H1 (cell line): ENCODE results near the gene GSG1L. TPM values are rescaled to one million over a fixed set of nuclear protein-coding genes. Genes with fewer than 3 reads are reported as not detected.
A peak's percentile ranks its signal among the peaks of the same experiment; 100 is the strongest.

ENCODE experiments used
- CTCF ChIA-PET: fragments of 300-600 bp; sonication (Branson Sonifier 250); formaldehyde crosslinking; loops from one replicate; lab custom pipeline; 2021; ENCODE audit not compliant: partially characterized antibody; lab: Charles Lee
- POLR2A ChIA-PET: fragments of 300-600 bp; sonication (Branson Sonifier 250); formaldehyde crosslinking; loops from one replicate; lab custom pipeline; 2021; ENCODE audit warnings: inconsistent platforms; ENCODE audit not compliant: partially characterized antibody; lab: Charles Lee
- DNase-seq, 2 experiments: peaks; one replicate each; pipeline versions ENCODE4 v3.0.0 to v3.0.0-alpha.2; 2010 to 2022; ENCODE audit warnings: low spot score in 2 of 2, low read depth in 1 of 2, mixed read lengths in 1 of 2
- FAIRE-seq: peaks from 2 replicates; lab custom pipeline; 2011; peaks lifted over from hg19 to GRCh38; lab: Jason Lieb, UNC
- H2AFZ ChIP-seq: 2 replicates; pipeline ENCODE4 v1.8.1; 2012; ENCODE audit warnings: low read length, inconsistent platforms
- H2AK5ac ChIP-seq: 2 replicates; pipeline ENCODE4 v1.6.1; 2013; ENCODE audit warnings: low read depth, low read length
- H2BK120ac ChIP-seq: replicated peaks from 2 replicates; pipeline ENCODE3; 2013; ENCODE audit warnings: low read depth, low read length, inconsistent platforms
- H2BK12ac ChIP-seq: 2 replicates; pipeline ENCODE4 v1.6.1; 2013; ENCODE audit warnings: low read depth, low read length
- H2BK15ac ChIP-seq: 2 replicates; pipeline ENCODE4 v1.6.1; 2013; ENCODE audit warnings: low read length
- H2BK20ac ChIP-seq: 2 replicates; pipeline ENCODE4 v1.6.1; 2013; ENCODE audit warnings: low read length
- H2BK5ac ChIP-seq: 2 replicates; pipeline ENCODE4 v1.6.1; 2013; ENCODE audit warnings: low read depth, low read length
- H3K14ac ChIP-seq: 2 replicates; pipeline ENCODE4 v1.6.1; 2013; ENCODE audit warnings: inconsistent platforms; ENCODE audit not compliant: insufficient read length
- H3K18ac ChIP-seq: 2 replicates; pipeline ENCODE4 v1.6.1; 2013; ENCODE audit warnings: low read length; ENCODE audit errors: extremely low read depth
- H3K23ac ChIP-seq: 2 replicates; pipeline ENCODE4 v1.6.1; 2013; ENCODE audit warnings: inconsistent platforms; ENCODE audit not compliant: insufficient read length
- H3K23me2 ChIP-seq: 2 replicates; pipeline ENCODE4 v1.6.1; 2013; ENCODE audit warnings: low read depth, low read length
- H3K27ac ChIP-seq: 2 replicates; pipeline ENCODE4 v1.6.1; 2011; ENCODE audit warnings: low read depth, low read length, inconsistent platforms
- H3K27me3 ChIP-seq, 4 experiments: replicated peaks in 1 of 4; 1 replicate in 1 of 4; 2 replicates in 3 of 4; pipeline versions ENCODE4 v1.6.1 to v1.8.1; 2011 to 2013; ENCODE audit warnings: low read length in 3 of 4, mild to moderate bottlenecking in 3 of 4, inconsistent platforms in 2 of 4, mixed read lengths in 2 of 4, moderate library complexity in 1 of 4; ENCODE audit not compliant: control insufficient read depth in 3 of 4, insufficient read depth in 3 of 4; ENCODE audit errors: extremely low read depth in 1 of 4
- H3K36me3 ChIP-seq, 4 experiments: 2 replicates each; pipeline versions ENCODE4 v1.6.1 to v1.8.1; 2011 to 2013; ENCODE audit warnings: mild to moderate bottlenecking in 4 of 4, low read length in 3 of 4, moderate library complexity in 2 of 4, control low read depth in 1 of 4, inconsistent platforms in 1 of 4; ENCODE audit not compliant: insufficient read depth in 4 of 4, control insufficient read depth in 2 of 4
- H3K4ac ChIP-seq: replicated peaks from 2 replicates; pipeline ENCODE3; 2013; ENCODE audit warnings: low read length, low read depth, mixed read lengths, inconsistent platforms; ENCODE audit not compliant: insufficient read length
- H3K4me1 ChIP-seq, 4 experiments: replicated peaks in 1 of 4; 1 replicate in 1 of 4; 2 replicates in 3 of 4; pipeline versions ENCODE4 v1.6.1 to v1.8.1; 2011 to 2013; ENCODE audit warnings: low read length in 3 of 4, inconsistent platforms in 2 of 4, mixed read lengths in 1 of 4; ENCODE audit not compliant: insufficient read depth in 4 of 4, control insufficient read depth in 3 of 4
- H3K4me2 ChIP-seq, 2 experiments: 2 replicates each; pipeline versions ENCODE4 v1.6.1 to v1.8.1; 2011 to 2013; ENCODE audit warnings: low read depth in 2 of 2, low read length in 2 of 2, control low read depth in 1 of 2, inconsistent platforms in 1 of 2, mild to moderate bottlenecking in 1 of 2; ENCODE audit not compliant: insufficient read depth in 1 of 2
- H3K4me3 ChIP-seq, 4 experiments: fragments of 200-600, 300-600 bp in 1 of 4; sonication (generic), shearing (Covaris generic), sonication (Bioruptor Twin) in 1 of 4; 2 replicates each; pipeline versions ENCODE4 v1.5.1 to v1.8.1; 2011 to 2016; ENCODE audit warnings: low read length in 4 of 4, low read depth in 3 of 4, control low read depth in 2 of 4, inconsistent platforms in 2 of 4, mild to moderate bottlenecking in 2 of 4, mixed read lengths in 1 of 4, moderate library complexity in 1 of 4; ENCODE audit not compliant: insufficient read depth in 2 of 4; ENCODE audit errors: extremely low read depth in 1 of 4
- H3K56ac ChIP-seq: replicated peaks from 2 replicates; pipeline ENCODE3; 2013; ENCODE audit warnings: low read depth, mild to moderate bottlenecking, mixed read lengths, low read length, inconsistent platforms; ENCODE audit not compliant: insufficient read length
- H3K79me1 ChIP-seq: 2 replicates; pipeline ENCODE4 v1.6.1; 2013; ENCODE audit warnings: low read depth, low read length, control low read depth
- H3K79me2 ChIP-seq, 2 experiments: 2 replicates each; pipeline versions ENCODE4 v1.6.1 to v1.8.1; 2012 to 2013; ENCODE audit warnings: low read length in 2 of 2, mild to moderate bottlenecking in 2 of 2, inconsistent platforms in 1 of 2; ENCODE audit not compliant: insufficient read depth in 2 of 2, control insufficient read depth in 1 of 2
- H3K9ac ChIP-seq, 4 experiments: replicated peaks in 1 of 4; 1 replicate in 1 of 4; 2 replicates in 3 of 4; pipeline versions ENCODE4 v1.6.1 to v1.8.1; 2011 to 2013; ENCODE audit warnings: low read depth in 3 of 4, low read length in 3 of 4, control low read depth in 2 of 4, mild to moderate bottlenecking in 2 of 4, moderate library complexity in 2 of 4, inconsistent platforms in 1 of 4; ENCODE audit errors: extremely low read depth in 1 of 4
- H3K9me3 ChIP-seq, 2 experiments: 2 replicates each; pipeline versions ENCODE4 v1.6.1 to v1.8.1; 2012 to 2013; ENCODE audit warnings: mild to moderate bottlenecking in 2 of 2, moderate library complexity in 2 of 2, control low read depth in 1 of 2, inconsistent platforms in 1 of 2, low read depth in 1 of 2, low read length in 1 of 2, mixed read lengths in 1 of 2; ENCODE audit not compliant: insufficient read depth in 2 of 2
- H4K20me1 ChIP-seq, 2 experiments: replicated peaks in 1 of 2; 2 replicates each; pipeline versions ENCODE3 to v1.8.1; 2011 to 2013; ENCODE audit warnings: inconsistent platforms in 2 of 2, low read length in 2 of 2, mild to moderate bottlenecking in 1 of 2; ENCODE audit not compliant: insufficient read depth in 2 of 2, control insufficient read depth in 1 of 2
- H4K5ac ChIP-seq: 2 replicates; pipeline ENCODE4 v1.6.1; 2013; ENCODE audit warnings: low read length, low read depth, mixed read lengths, inconsistent platforms; ENCODE audit not compliant: insufficient read length
- H4K8ac ChIP-seq: 2 replicates; pipeline ENCODE4 v1.8.0; 2013; ENCODE audit warnings: mild to moderate bottlenecking, moderate library complexity, low read length, inconsistent platforms; ENCODE audit not compliant: insufficient read depth; ENCODE audit errors: extremely low read depth
- H4K91ac ChIP-seq: replicated peaks from 2 replicates; pipeline ENCODE3; 2013; ENCODE audit warnings: low read length, mixed read lengths, inconsistent platforms; ENCODE audit not compliant: insufficient read length
- KDM4A ChIP-seq: IDR thresholded peaks from one replicate; pipeline ENCODE4 v1.7.1; 2012; ENCODE audit warnings: low read depth, mild to moderate bottlenecking, moderate library complexity, low read length, inconsistent platforms; ENCODE audit not compliant: severe bottlenecking
- SAP30 ChIP-seq: fragments of 300-600 bp; sonication (generic); IDR thresholded peaks from 2 replicates; pipeline ENCODE4 v1.7.1; 2012; ENCODE audit warnings: low read length, moderate library complexity, mild to moderate bottlenecking, inconsistent platforms; ENCODE audit not compliant: insufficient read depth, insufficient replicate concordance
- WGBS, 2 experiments: shearing (Covaris generic) in 1 of 2; methylation state at CpG; one replicate each; pipeline versions ENCODE4 v1.1.6 to v1.1.7; 2013 to 2015; ENCODE audit warnings: low lambda C conversion rate in 2 of 2, mixed read lengths in 2 of 2, inconsistent platforms in 1 of 2, low coverage in 1 of 2, missing lambda C conversion rate in 1 of 2; ENCODE audit not compliant: insufficient replicate concordance in 2 of 2, insufficient coverage in 1 of 2, insufficient read length in 1 of 2; ENCODE audit errors: extremely low coverage in 1 of 2, missing lambda C conversion rate in 1 of 2; 5-methylcytosine and 5-hydroxymethylcytosine counted together
- polyA plus RNA-seq, 7 experiments: library from polyadenylated mRNA; depleted of rRNA in 3 of 7; stranded (reverse) in 5 of 7; unstranded in 2 of 7; fragments of >200 nt in 5 of 7; fragments of 200-250 nt in 2 of 7; gene quantifications; 1 replicate in 5 of 7; 2 replicates in 1 of 7; 4 replicates in 1 of 7; pipeline versions ENCODE4 v1.2.1 to v1.2.3, GENCODE V29; 2011 to 2013; ENCODE audit warnings: missing spikeins in 2 of 7, mixed read lengths in 2 of 7
- total RNA-seq: library from RNA; stranded (reverse); fragmentation: NEBNext Ultra II Directional; extraction: Animal tissue kit (Norgen Biotek cat#: 25700); gene quantifications from 2 replicates; pipeline ENCODE4 v1.2.1, GENCODE V29; 2021

GSG1L gene
- total and polyA plus RNA-seq, 2 of the 8 experiments (the other 6 are each of a cell fraction or from before 2014, with no cell fraction given): 0.71 to 1.1 TPM

- no peak overlapping the region for H2AFZ ChIP-seq
- H3K23me2 ChIP-seq: no peaks in the 10 kb centered on the region
- H3K9me3 ChIP-seq: no peaks in the 10 kb centered on the region
- H3K18ac ChIP-seq: no peak overlapping the region
- no peak for TF ChIP-seq SAP30
- TF ChIP-seq KDM4A: no peak
- H2BK15ac ChIP-seq: no peak overlapping the region
- no peak overlapping the region for H2BK12ac ChIP-seq
- H3K79me2 ChIP-seq: no peaks in the 10 kb centered on the region
- H2BK5ac ChIP-seq: no peak overlapping the region
- no peak for FAIRE-seq
- no peak overlapping the region for H3K4me2 ChIP-seq
- H2BK20ac ChIP-seq: peak overlapping the region; percentile 48; the same call in 1 of the 2 replicates
- no peak overlapping the region for H2AK5ac ChIP-seq
- H3K36me3 ChIP-seq: no peaks in the 10 kb centered on the region
- POLR2A ChIA-PET: no interaction called here
- no peak overlapping the region for H3K4me3 ChIP-seq
- no peaks in the 10 kb centered on the region for H4K20me1 ChIP-seq
- H3K27me3 ChIP-seq: no peaks in the 10 kb centered on the region
- H3K23ac ChIP-seq: no peak overlapping the region
- WGBS, 2 experiments: 93% methylated on average over 8 of the region's 8 CpGs; no CpG with 5 or more reads in 1 of the 2 experiments
- no peak overlapping the region for H2BK120ac ChIP-seq
- H4K91ac ChIP-seq: no peak overlapping the region
- no peak overlapping the region for H3K14ac ChIP-seq
- no peak overlapping the region; a peak in 1 of 7 replicates for H3K9ac ChIP-seq
- no peak overlapping the region for H3K4ac ChIP-seq
- no peak overlapping the region for H4K5ac ChIP-seq
- no peak overlapping the region for H4K8ac ChIP-seq
- H3K27ac ChIP-seq: no peak overlapping the region
- no peak for DNase-seq
- no peak overlapping the region for H3K56ac ChIP-seq
- CTCF ChIA-PET: interaction anchor here (0.9 to 1.7 kb wide), 8 partner anchors 8 to 132 kb away, joined by 3 to 8 read pairs (median 4); no protein-coding TSS in a partner anchor
- H3K79me1 ChIP-seq: no peaks in the 10 kb centered on the region
- H3K4me1 ChIP-seq: 0 out of 7 replicates have a peak, but pooled peaks cover 0 to 5% (median 0%) of the 10 kb centered on the region in 4 experiments
These were observed 291.3 kb downstream of the GSG1L start for GRCh38 chr16:27772093-27772825.
